GM18951 (cell line): Measurements from ENCODE around the gene ABLIM1.

Source experiments
- POLR2A ChIP-seq: IDR thresholded peaks from 4 replicates; pipeline ENCODE4 v1.6.1; 2011; ENCODE audit warnings: mild to moderate bottlenecking; ENCODE audit not compliant: insufficient read length, insufficient read depth; ENCODE audit errors: extremely low read depth
- in situ Hi-C: fragments of 300-500 bp; cut with MboI; formaldehyde crosslinking; loops from one replicate; pipeline ENCODE4 v1.12.0; 2022; ENCODE audit warnings: low sequenced_read_pairs, mixed read lengths, inconsistent platforms; ENCODE audit not compliant: unreplicated experiment

ABLIM1 gene

DNA sequence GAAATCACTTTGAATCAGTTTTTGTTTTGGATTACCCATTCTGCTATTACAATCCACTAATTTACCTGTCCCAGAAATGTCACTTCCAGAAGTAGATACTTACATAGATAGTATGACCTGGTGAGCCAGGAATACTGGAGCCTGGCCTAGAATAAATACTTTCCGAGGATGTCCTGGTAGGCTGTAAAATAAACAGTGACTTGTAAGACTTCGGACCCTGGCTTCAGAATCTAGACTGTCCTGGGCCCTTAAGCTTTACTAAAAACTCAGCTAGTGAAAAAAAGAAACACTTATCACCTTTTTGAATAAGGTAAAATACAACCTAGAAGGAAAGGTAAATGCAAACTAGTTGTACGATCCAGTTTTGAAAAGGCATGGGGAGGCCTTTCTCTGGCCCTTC is 184.3 kb downstream of the ABLIM1 start:
- no peak for TF ChIP-seq POLR2A
- in situ Hi-C loops: no loop called here

DNA sequence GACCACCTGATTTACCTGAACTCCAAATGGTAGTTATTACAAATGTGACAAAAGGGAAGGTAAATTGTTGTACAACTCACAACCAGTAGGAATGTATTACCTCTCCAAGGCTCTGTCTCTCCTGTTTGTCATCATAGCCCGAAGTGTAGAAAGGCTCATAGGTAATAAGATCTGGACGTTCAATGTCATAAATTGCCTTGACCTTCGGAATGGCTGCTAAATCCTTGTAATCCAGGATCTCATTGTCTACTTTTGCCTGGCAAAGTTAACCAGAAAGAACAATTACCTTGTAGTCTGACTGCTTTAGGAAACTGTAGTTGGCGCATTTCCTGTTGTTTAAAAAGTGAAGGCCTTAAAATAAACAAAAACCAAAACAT is 185.2 kb downstream of the ABLIM1 start:
- in situ Hi-C loops: no loop called here
- no peak for TF ChIP-seq POLR2A

DNA sequence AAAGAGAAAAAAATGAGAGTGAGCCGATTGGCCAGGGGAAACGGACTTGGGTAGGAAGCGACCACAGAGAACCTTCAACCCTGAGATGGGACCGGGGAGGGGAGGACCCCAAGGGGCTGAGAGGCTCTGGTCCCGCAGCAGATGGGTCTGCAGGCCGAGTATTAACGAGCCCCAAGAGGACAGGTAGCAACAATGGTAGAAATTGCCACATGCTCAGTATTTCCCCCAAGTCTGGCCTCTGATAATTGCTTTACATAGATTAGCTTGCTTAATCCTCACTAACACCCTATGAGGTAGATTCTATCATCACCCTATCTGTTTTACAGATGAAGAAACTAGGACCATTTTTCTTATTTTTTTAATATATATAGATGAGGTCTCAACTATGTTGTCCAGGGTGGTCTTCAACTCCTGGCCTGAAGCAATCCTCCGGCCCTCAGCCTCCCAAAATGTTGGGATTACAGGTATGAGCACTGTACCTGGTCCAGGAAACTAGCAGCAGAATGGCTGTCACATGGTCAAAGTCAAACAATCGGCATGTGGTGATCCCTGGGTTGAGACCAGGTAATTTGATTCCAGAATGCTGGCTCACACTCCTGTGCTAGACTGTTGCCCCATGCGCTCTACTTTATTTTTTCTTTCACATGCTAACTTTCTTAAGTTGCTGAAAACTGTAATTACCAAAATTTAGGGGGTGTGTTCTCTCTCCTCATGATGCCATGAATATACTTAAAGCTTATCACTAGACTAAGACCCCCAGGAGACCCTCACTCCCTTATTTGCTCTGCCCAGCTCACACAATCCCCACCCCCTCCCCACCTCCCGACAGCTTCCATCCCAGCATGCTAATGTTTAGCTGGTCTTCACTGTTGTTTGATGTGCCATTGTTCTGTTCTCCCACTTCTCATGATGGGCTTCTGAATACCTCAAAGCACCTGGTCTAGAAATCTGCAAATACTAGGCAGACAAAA is 185.9 kb downstream of the ABLIM1 start:
- in situ Hi-C loops: no loop called here
- TF ChIP-seq POLR2A: no peak

DNA sequence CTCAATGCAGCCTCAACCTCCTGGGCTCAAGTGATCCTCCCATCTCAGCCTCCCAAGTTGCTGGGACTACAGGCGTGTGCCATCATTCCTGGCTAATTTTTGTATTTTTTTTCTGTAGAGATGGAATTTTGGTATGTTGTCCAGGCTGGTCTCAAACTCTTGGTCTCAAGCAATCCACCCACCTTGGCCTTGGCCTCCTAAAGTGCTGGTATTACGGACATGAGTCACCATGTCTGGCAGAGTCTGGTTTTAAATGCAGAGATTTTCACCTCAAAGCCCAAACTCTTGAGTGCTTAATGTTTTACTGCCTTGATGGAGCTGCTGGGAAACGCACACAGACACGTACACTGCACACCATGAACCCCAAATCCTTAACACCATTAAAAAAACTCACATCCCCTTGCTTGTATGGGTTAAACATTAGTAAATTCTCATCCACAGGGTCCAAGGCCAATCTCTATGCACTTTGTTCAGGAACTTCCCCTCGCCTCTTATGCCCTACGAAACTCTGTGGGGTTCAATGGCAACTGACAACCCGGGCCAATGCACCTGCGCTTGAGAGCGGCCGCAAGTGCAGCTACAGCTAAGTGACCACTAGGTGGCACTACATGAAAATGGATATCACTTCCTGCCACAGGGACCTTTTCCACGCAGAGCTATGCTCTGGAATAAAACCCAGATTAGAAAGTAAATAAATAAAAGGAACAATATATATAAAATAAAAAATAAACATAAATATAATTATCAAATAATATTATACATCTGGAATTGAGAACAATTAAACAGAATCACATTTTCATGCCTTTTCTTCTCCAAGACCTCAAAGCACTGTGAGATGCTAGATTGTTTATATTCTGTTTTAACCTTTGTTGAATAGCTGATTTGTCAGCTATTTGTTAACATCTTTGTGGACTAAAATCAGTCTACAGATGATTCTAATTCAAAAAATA is 186.8 kb downstream of the ABLIM1 start:
- no peak for TF ChIP-seq POLR2A
- in situ Hi-C loops: no loop called here

DNA sequence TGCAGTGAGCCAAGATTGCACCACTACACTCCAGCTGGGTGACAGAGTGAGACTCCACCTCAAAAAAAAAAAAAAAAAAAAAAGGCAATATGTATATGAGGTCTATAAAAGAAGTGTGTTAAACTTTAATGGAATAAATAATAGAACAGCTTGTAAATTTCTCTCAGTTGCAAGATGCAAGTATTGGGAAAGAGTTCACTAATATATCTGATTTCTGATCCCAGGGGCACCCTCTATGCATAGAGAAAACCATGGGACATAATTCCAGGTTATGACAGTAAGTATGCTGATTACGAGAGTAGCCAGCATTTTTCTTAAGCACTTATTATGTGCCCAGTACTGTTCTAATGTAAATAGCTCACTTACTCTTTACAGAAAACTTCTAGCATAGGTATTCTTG is 187.7 kb downstream of the ABLIM1 start:
- TF ChIP-seq POLR2A: no peak
- in situ Hi-C loops: no loop called here

DNA sequence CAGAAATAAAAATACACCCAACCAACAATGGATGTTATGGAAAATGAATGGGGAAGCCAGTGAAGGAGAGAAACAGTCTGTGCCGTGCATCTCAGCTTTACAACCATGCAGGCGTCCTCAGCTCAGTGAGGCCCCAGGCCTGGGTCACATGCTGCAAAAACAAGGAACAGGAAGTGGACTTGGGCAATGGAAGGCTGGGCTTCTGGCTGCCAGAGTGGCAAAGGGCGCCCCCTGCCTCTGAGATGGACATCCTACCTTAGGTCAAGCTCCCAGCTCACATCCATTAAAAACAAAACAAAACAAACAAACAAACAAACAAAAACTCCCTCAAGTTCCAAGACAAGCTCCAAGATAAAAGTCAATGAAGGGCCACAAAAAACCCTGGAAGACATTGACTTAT is 199.1 kb downstream of the ABLIM1 start:
- in situ Hi-C loops: no loop called here

DNA sequence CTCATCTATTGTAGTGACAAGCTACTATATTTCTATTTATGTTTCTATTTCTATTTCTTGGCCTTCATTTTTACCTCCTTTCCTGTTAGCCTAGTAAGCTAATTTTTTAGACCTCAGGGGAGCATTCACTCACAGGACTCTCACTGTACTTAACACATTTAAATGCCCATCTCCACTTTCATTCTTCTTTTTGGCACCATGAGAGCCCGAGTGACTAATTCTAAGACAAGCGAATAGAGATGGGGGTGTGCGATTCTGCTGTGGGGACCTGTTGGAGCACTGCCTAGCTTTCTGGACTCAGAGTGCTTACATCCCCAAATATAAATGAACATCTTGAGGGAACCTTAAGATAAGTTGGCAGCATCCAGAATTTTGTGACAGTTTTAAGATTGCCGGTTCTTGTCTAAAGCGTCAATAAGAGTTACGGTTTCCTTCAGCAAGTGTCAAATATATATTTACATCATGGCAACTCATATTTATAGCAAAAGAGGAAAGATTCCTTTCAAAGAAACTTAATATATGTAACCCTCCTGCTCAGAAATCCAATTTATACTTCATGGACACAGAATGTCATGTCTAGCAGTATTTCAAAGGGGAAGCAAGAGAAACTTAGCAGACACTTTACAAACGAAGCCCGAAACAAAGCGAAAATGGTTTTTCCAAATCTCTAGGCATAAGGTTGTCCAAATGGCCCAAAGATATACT is 199.7 kb downstream of the ABLIM1 start:
- TF ChIP-seq POLR2A: no peak
- in situ Hi-C loops: no loop called here

More for the DNA sequence above, 199.1 kb downstream of the ABLIM1 start:
- no peak for TF ChIP-seq POLR2A

DNA sequence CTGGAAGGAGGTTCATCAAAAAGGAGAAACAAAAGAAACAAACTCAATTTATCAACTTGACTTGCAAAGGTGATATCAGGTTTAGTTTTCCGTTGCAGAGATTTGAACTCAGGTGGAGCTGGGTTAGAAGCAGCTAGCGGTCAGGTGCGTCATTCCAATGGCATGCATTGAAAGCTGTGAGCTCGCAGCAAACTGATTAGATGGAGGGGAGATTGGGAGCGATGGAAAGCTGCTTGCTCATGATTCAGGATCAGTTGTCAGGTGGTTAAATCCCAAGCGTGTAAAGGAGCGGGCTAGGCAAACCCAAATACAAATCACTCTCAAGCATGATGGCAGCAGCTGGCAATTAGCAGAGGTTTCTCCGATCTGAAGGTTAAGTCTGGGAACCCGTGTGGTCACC is 204.5 kb downstream of the ABLIM1 start:
- in situ Hi-C loops: no loop called here
- no peak for TF ChIP-seq POLR2A

DNA sequence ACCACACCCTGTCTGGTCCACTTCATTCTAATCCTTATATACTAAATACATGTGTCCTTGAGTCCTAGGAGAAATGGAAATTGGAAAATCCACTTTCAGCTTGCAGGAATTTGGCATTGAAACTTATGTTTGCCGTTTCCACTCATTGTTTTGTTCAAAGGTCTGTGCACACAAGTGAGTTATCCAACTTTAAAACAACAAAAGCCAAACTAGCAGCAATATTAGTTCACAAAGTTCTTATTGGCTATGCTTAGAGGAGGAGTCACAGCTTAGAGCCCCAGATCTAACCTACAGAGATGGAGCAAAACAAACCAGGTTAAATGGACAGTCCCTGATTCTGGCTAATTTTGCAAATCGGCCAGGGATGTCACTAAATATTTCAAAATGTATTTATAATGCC is 209.2 kb downstream of the ABLIM1 start:
- in situ Hi-C loops: no loop called here
- TF ChIP-seq POLR2A: no peak

DNA sequence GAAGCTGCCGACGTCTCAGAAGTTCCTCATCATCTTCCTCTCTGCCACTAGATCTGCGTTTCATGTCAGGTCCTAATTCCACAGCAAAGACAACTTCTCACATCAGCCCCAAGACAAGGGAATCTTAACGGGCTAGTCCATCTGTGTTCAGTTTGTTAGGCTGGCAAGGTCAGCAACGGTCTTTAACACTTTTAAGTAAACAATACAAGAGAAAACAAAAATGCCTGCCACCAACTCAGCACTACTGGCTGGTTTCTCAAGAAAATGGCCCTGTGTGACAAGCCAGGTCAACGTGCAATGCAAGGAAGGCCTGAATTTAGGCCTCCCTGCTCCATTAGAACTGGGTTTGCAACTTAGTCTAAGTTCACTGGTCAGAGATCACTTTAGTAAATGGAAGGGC is 212.7 kb downstream of the ABLIM1 start:
- in situ Hi-C loops: no loop called here
- no peak for TF ChIP-seq POLR2A

DNA sequence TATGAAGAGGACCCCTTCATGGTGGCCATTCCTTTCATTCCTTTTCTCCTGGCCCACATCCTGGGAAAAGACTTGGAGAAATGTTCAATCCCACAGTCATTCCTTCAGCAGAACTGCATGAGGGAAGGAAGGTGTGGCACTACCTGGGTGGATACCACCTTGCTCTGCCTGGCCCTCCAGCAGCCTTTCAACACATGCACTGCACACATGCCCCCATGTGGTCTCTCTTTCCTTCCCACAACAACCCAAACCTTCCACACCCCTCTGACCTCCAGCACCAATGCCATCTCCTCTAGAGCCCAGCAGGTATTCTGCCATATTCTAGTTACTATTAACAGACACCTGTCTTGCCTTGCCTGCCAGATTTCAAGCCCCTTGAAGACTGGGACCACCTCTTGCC is 213.3 kb downstream of the ABLIM1 start:
- in situ Hi-C loops: no loop called here
- TF ChIP-seq POLR2A: no peak

DNA sequence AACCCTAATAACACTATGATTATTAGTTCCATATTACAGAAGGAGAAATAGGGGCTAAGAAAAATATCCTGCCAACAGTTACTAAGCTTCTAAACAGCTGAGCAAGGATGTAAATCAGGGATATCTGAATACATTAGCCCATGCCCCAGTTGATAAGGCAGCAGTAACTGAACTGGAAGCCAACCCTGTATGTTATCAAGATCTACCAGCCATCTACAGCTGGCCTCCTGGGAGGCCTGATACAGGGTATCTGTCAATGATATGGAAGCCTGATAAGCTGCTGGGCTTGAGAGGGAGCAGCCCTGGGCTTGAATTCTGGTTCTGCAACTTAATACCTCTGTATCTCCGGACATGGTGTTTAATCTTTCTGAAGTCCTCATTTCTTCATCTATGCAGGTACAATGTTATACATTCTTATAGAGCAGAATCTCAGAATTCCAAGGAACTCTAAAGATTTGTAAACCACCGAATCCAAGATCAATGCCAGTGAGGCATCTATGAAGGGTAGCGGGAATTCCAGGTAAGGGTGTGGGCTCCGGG is 215.9 kb downstream of the ABLIM1 start:
- no peak for TF ChIP-seq POLR2A
- in situ Hi-C loops: no loop called here

DNA sequence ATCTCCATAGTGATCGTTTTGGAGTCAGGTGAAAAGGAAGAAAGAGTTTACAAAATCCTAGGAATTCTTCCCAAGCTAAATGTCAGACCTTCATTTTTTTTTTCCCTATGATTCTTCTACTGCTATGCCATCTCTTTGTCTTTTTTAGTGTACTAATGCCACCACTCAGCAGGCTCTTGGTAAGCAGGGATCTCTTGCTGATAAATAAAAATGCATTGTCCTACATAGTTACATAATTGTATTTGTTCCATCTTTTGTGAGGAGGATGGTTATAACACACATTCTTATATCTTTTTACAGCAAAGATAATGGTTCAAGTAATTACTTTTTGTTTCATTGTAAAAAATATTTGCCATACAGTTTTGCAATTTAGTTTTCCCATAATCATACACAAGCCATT is 217.0 kb downstream of the ABLIM1 start:
- no peak for TF ChIP-seq POLR2A
- in situ Hi-C loops: no loop called here
